ENCODE measurements around the gene HOXD12. TPM values are rescaled to one million over a fixed set of nuclear protein-coding genes. Genes with fewer than 3 reads are reported as not detected.

The HOXD12 gene
- total RNA-seq, 1 donor from 2014 or later: not detected

- TF ChIP-seq CTCF (conservative IDR thresholded peaks at IDR 0.05): no peak
- Mint-ChIP-seq H3K4me1 (ENCODE audit: unreplicated experiment) (peaks cover 37% of the 10 kb centered on the region), H3K9me3 (no peaks in the 10 kb centered on the region), H3K27me3 (peaks cover 89% of the 10 kb centered on the region), H3K27ac (peak overlapping the region; percentile 35), H3K36me3 (no peaks in the 10 kb centered on the region), H3K4me3 (peak overlapping the region; percentile 89)
- no peak for DNase-seq (ENCODE audit: extremely low spot score, unreplicated experiment)
Measured at GRCh38 chr2:176130957-176131847, 31.6 kb downstream of the HOXD12 start.

GRCh38 chr2:176131848-176132158, 32.2 kb downstream of the HOXD12 start:
- Mint-ChIP-seq H3K27ac (no peak overlapping the region), H3K9me3 (no peaks in the 10 kb centered on the region), H3K27me3 (peaks cover 87% of the 10 kb centered on the region), H3K36me3 (no peaks in the 10 kb centered on the region), H3K4me3 (peak overlapping the region; percentile 89), H3K4me1 (ENCODE audit: unreplicated experiment) (peaks cover 37% of the 10 kb centered on the region)
- no peak for TF ChIP-seq CTCF (conservative IDR thresholded peaks at IDR 0.05)
- DNase-seq (ENCODE audit: extremely low spot score, unreplicated experiment): no peak

GRCh38 chr2:176132205-176133171, 32.9 kb downstream of the HOXD12 start:
- no peak for DNase-seq (ENCODE audit: extremely low spot score, unreplicated experiment)
- TF ChIP-seq CTCF (conservative IDR thresholded peaks at IDR 0.05): no peak
- H3K36me3 Mint-ChIP-seq: no peaks in the 10 kb centered on the region
- no peaks in the 10 kb centered on the region for H3K9me3 Mint-ChIP-seq
- H3K27ac Mint-ChIP-seq: peak overlapping the region; percentile 42
- peaks cover 87% of the 10 kb centered on the region for H3K27me3 Mint-ChIP-seq
- H3K4me3 Mint-ChIP-seq: peak overlapping the region; percentile 82
- peaks cover 37% of the 10 kb centered on the region for H3K4me1 Mint-ChIP-seq (ENCODE audit: unreplicated experiment)

- DNase-seq (ENCODE audit: extremely low spot score, unreplicated experiment): no peak
- no peak for TF ChIP-seq CTCF (conservative IDR thresholded peaks at IDR 0.05)
- H3K4me3 Mint-ChIP-seq: peak overlapping the region; percentile 34
- peaks cover 2% of the 10 kb centered on the region for H3K36me3 Mint-ChIP-seq
- peaks cover 33% of the 10 kb centered on the region for H3K4me1 Mint-ChIP-seq (ENCODE audit: unreplicated experiment)
- H3K27ac Mint-ChIP-seq: no peak overlapping the region
- H3K9me3 Mint-ChIP-seq: peaks cover 2% of the 10 kb centered on the region
- peaks cover 87% of the 10 kb centered on the region for H3K27me3 Mint-ChIP-seq
Measured at GRCh38 chr2:176133389-176133788, 33.8 kb downstream of the HOXD12 start.

GRCh38 chr2:176134035-176134434, 34.4 kb downstream of the HOXD12 start:
- Mint-ChIP-seq H3K4me1 (ENCODE audit: unreplicated experiment) (peaks cover 26% of the 10 kb centered on the region), H3K27ac (no peak overlapping the region), H3K4me3 (no peak overlapping the region), H3K9me3 (peaks cover 3% of the 10 kb centered on the region), H3K36me3 (peaks cover 3% of the 10 kb centered on the region), H3K27me3 (peaks cover 87% of the 10 kb centered on the region)
- TF ChIP-seq CTCF (conservative IDR thresholded peaks at IDR 0.05): no peak
- DNase-seq (ENCODE audit: extremely low spot score, unreplicated experiment): no peak

Data from type B pancreatic cell (in vitro differentiated cells).